GM19239 (cell line): ENCODE data around the gene TTC9.

Experiments used
- DNase-seq: peaks from one replicate; pipeline ENCODE4 v3.0.0; 2011; ENCODE audit warnings: low spot score; ENCODE audit not compliant: insufficient read length
- FAIRE-seq: peaks from 2 replicates; lab custom pipeline; 2011; peaks lifted over from hg19 to GRCh38; lab: Jason Lieb, UNC

TTC9 gene

GRCh38 chr14:70642303-70643235, 853 bp downstream of the TTC9 start:
- FAIRE-seq (peak; percentile 87), DNase-seq (peak; percentile 54)

DNA sequence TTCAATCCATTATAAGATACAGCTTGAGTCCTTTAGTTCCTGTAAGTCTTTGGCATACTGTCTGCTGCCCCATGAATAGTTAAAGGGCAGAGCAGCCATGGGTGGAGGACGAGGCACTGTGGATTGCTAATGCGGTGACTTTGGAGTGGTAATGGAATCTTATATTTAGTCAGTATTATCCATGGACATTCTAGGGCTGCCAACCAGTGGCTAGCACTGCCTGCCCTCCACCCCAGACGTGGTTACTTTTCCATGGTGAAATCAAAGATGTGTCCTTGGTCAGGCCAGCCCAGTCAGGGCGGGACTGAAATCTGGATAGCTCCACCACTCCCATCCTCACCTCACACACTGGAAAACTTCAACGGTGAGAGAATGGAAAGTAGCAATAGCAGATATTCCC, 2.3 kb downstream of the TTC9 start:
- DNase-seq (no peak), FAIRE-seq (no peak)

DNA sequence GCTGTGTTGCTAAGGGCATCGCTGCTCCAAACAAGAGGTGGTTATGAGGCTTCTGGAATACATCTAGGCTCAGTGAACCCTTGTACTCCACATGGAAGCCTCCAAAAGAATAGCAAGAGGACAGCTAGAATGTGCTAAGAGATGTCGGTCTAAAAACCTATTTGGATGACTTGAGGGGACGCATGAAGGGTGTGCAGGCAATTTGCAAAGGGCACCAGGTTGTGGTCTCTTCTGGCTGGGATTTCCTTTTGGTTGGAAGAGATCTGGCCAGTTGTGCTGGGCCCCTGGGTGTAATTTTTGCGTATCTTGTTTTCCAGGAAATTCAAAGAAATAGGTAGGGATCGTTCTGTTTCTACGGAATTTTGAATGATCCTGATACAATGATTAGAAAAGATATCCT, 4.2 kb downstream of the TTC9 start:
- FAIRE-seq (no peak), DNase-seq (no peak)

- DNase-seq: no peak
- no peak for FAIRE-seq
Observed at GRCh38 chr14:70646705-70647104, 5.0 kb downstream of the TTC9 start.

GRCh38 chr14:70648346-70648745, 6.6 kb downstream of the TTC9 start:
- DNase-seq: no peak
- FAIRE-seq: no peak

DNA sequence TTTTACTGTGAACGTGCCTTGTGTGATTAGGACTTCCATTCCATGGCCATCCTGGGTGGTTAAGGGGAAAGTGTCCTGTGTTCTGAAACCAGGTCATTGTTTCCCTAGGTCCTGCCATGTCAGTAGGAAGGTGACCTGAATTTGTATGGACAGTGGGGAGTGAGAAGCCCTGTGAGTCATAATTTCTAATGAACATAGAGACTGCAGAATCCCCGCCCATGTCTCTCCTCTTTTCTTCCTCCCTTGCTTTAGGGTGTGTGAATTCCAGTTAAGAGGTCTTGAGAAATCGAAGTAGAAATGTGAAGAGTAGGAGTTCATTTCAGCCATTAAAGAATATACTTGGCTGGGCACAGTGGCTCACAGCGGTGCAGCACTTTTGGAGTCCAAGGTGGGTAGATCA, 8.1 kb downstream of the TTC9 start:
- FAIRE-seq (no peak), DNase-seq (no peak)

GRCh38 chr14:70651522-70651921, 9.8 kb downstream of the TTC9 start:
- DNase-seq (no peak), FAIRE-seq (no peak)

- FAIRE-seq: no peak
- DNase-seq: no peak
Observed at GRCh38 chr14:70652871-70653270, 11.2 kb downstream of the TTC9 start.

DNA sequence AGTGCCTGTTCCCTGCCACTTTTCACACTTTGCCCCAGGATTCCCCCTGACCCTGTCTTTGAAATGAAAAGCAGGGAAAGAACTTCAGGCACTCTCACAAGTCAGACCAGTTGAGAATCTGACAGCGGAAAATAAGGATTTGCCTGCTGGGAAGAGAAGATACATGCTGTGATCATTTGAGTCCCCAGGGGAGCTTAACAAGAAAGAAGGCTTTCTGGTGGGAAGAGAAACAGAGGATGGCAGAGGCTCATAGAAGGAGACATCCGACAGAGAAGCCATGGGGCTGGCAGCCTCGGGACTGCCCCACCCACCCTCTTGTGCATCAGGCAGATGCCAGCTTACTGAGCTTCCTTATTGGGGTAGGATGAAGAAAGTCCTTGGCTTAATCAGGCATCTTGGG, 11.9 kb downstream of the TTC9 start:
- DNase-seq: no peak
- peak; percentile 49 for FAIRE-seq

GRCh38 chr14:70654632-70655031, 12.9 kb downstream of the TTC9 start:
- FAIRE-seq: peak; percentile 86
- DNase-seq: no peak

DNA sequence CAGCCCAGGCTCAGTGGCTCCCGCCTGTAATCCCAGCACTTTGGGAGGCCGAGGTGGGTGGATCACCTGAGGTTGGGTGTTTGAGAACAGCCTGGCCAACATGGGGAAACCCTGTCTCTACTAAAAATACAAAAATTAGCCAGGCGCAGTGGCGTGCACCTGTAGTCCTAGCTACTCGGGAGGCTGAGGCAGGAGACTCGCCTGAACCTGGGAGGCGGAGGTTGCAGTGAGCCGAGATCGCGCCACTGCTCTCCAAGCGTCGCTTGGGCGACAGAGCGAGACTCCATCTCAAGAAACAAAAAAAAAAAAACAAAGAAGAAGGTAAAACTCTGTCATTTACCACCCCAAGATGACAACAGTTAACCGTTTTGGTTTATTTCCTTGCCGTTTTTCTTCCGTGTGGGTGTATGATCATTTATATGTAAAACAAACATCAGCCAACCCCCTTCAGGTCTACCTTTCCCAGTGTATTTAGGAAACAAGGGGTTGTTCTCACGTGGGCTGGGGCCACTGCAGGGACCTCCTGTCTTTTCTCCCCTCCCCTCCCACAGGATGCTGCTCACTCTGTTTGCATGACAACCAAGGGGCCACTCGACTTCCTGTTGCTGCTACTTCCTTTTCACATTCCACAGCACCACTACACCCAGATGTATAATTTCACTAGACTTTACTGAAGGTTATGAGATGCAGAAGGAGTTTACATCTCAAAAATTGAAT, 13.6 kb downstream of the TTC9 start:
- peak; percentile 97 for FAIRE-seq

GRCh38 chr14:70658899-70659298, 17.2 kb downstream of the TTC9 start:
- peak; percentile 44 for FAIRE-seq
- DNase-seq: no peak

More for the DNA sequence above, 13.6 kb downstream of the TTC9 start:
- peak; percentile 33 for DNase-seq

DNA sequence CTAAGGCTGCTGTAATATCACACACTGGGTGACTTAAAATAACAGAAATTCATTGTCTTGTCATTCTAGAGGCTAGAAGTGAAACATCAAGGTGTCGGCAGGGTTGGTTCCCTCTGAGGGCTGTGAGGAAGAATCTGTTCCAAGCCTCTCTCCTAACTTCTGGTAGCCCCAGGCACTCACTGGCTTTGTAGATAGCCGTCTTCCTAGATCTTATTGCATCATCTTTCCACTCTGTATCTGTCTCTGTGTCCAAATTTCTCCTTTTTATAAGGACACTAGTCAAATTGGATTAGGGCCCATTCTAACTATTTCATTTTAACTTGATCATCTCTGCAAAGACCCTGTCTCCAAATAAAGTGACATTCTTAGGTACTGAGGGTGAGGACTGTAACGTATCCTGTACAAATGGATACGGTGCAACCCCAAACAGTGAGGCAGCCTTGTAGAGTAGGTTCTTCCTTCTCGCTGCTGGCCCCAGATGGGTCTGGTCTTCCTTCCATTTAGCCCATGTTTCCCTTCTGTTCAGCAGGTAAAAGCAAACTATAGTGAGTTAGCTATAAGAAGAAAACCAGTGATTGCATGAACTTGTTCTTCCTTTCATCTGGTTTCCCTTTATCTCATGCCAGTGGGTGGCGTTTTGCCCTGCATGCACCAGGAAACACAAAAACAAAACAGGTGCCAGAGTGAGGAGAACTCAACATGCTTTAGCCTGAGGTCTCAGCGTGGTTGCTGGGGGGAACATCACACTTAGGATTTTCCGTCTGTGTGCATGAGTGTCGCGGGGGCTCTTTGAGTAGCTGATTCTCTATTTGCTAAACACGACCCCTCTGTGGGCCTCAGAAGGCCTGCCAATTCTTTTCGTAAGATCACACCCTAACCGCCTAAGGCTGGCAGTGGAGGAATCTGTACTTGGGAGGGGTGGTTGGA, 19.5 kb downstream of the TTC9 start:
- peak; percentile 94 for FAIRE-seq
- no peak for DNase-seq

- no peak for DNase-seq
Observed at GRCh38 chr14:70662080-70662479, 20.4 kb downstream of the TTC9 start.

GRCh38 chr14:70662816-70663215, 21.1 kb downstream of the TTC9 start:
- FAIRE-seq (peak; percentile 59), DNase-seq (no peak)

More at GRCh38 chr14:70662080-70662479, 20.4 kb downstream of the TTC9 start:
- no peak for FAIRE-seq

- peak; percentile 84 for FAIRE-seq
- DNase-seq: no peak
Observed at GRCh38 chr14:70663707-70664179, 22.0 kb downstream of the TTC9 start.

- FAIRE-seq (peak; percentile 18), DNase-seq (no peak)
Observed at GRCh38 chr14:70664698-70665447, 23.2 kb downstream of the TTC9 start.

- FAIRE-seq: peak; percentile 98
- DNase-seq: peak; percentile 44
Observed at GRCh38 chr14:70665448-70666360, 24.0 kb downstream of the TTC9 start.
